HG02798 (cell line): Measurements from ENCODE around the gene VTI1A.

Source experiments
- ATAC-seq: cut with Tn5 transposase; IDR thresholded peaks from one replicate; pipeline ENCODE4 v1.9.1; 2021; ENCODE audit warnings: mild to moderate bottlenecking; ENCODE audit not compliant: unreplicated experiment, poor library complexity

The VTI1A gene

GRCh38 chr10:112739592-112740353 lies 292.8 kb downstream of the VTI1A start:
- no peak for ATAC-seq

- ATAC-seq, result no peak
These were observed 294.9 kb downstream of the VTI1A start for GRCh38 chr10:112741830-112742402.

- no peak for ATAC-seq
These were observed 297.4 kb downstream of the VTI1A start for GRCh38 chr10:112744181-112745096.

GRCh38 chr10:112746329-112746728 lies 299.3 kb downstream of the VTI1A start:
- ATAC-seq, result no peak

GRCh38 chr10:112750427-112751167 lies 303.6 kb downstream of the VTI1A start:
- no peak for ATAC-seq

- ATAC-seq, result no peak
These were observed 304.6 kb downstream of the VTI1A start for GRCh38 chr10:112751651-112752050.

- ATAC-seq, result no peak
These were observed 305.3 kb downstream of the VTI1A start for GRCh38 chr10:112752288-112752687.

- no peak for ATAC-seq
These were observed 307.0 kb downstream of the VTI1A start for GRCh38 chr10:112753961-112754411.

GRCh38 chr10:112755446-112756234 lies 308.6 kb downstream of the VTI1A start:
- ATAC-seq, result no peak

GRCh38 chr10:112756235-112756527 lies 309.2 kb downstream of the VTI1A start:
- ATAC-seq, result no peak

- no peak for ATAC-seq
These were observed 311.9 kb downstream of the VTI1A start for GRCh38 chr10:112758961-112759360.

GRCh38 chr10:112759496-112759895 lies 312.5 kb downstream of the VTI1A start:
- no peak for ATAC-seq

GRCh38 chr10:112761256-112761655 lies 314.2 kb downstream of the VTI1A start:
- no peak for ATAC-seq

GRCh38 chr10:112763916-112764520 lies 317.0 kb downstream of the VTI1A start:
- no peak for ATAC-seq

- no peak for ATAC-seq
These were observed 318.8 kb downstream of the VTI1A start for GRCh38 chr10:112765717-112766235.

GRCh38 chr10:112766636-112767035 lies 319.6 kb downstream of the VTI1A start:
- no peak for ATAC-seq

- no peak for ATAC-seq
These were observed 320.1 kb downstream of the VTI1A start for GRCh38 chr10:112767156-112767555.

- ATAC-seq, result no peak
These were observed 321.1 kb downstream of the VTI1A start for GRCh38 chr10:112768121-112768520.

- no peak for ATAC-seq
These were observed 322.1 kb downstream of the VTI1A start for GRCh38 chr10:112769081-112769480.
